ENCODE measurements around the gene UBE2S.

DNA sequence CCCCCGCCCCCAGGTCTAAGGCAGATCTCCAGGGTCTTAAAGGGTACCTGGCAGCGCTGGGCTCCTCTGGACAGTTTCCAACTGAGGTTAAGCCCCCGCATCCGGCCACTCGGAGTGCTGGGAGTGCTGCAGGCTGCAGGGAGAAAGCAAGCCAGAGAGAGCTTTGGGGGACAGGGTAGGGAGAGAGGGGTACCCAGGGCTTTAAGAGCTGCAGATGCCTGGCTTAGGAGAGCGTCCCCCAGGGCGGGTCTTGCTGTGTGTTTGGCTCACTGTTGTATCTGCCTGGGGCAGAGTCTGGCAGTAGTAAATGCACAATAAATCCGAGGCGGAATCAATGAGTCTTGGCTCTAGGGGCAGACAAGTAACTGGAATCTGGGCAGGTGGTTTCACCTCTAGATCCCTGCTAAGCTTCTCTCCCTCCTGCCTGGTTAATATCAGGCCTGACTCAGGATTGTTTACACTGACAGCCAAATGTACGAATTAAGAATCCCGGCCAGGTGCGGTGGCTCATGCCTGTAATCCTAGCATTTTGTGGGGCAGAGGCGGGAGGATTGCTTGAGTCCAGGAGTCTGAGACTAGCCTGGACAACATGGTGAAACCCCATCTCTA, 52.3 kb downstream of the UBE2S start:
- TF ChIP-seq, protein P1, sequence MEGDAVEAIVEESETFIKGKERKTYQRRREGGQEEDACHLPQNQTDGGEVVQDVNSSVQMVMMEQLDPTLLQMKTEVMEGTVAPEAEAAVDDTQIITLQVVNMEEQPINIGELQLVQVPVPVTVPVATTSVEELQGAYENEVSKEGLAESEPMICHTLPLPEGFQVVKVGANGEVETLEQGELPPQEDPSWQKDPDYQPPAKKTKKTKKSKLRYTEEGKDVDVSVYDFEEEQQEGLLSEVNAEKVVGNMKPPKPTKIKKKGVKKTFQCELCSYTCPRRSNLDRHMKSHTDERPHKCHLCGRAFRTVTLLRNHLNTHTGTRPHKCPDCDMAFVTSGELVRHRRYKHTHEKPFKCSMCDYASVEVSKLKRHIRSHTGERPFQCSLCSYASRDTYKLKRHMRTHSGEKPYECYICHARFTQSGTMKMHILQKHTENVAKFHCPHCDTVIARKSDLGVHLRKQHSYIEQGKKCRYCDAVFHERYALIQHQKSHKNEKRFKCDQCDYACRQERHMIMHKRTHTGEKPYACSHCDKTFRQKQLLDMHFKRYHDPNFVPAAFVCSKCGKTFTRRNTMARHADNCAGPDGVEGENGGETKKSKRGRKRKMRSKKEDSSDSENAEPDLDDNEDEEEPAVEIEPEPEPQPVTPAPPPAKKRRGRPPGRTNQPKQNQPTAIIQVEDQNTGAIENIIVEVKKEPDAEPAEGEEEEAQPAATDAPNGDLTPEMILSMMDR (IDR thresholded peaks at IDR 0.05; ENCODE audit: low read depth, low read length) = no peak
- TF ChIP-seq POLR2A (IDR thresholded peaks at IDR 0.05; ENCODE audit: extremely low read depth, insufficient read length) (no peak), MYC (IDR thresholded peaks at IDR 0.05; ENCODE audit: low read depth, low read length) (no peak), MAX (IDR thresholded peaks at IDR 0.05; ENCODE audit: low read depth, low read length) (no peak)

All from NB4 (cell line).